Gastroesophageal sphincter (tissue), 4 donors: ENCODE results near the gene DCLK1. TPM values are rescaled to one million over a fixed set of nuclear protein-coding genes. Genes with fewer than 3 reads are reported as not detected.

Source experiments
- ATAC-seq: fragments of 150-250 bp; one replicate; pipeline ENCODE4 v1.9.1; 2016; ENCODE audit warnings: mild to moderate bottlenecking, moderate library complexity
- H3K27ac ChIP-seq, 4 donors: fragments of 200-600 bp; sonication (generic) in 3 of 4; 1 replicate in 3 of 4; 2 replicates in 1 of 4; pipeline ENCODE4 v1.5.1; 2016 to 2019
- H3K27me3 ChIP-seq: fragments of 200-600 bp; sonication (generic); one replicate; pipeline ENCODE4 v1.5.1; 2019
- H3K36me3 ChIP-seq, 2 donors: fragments of 200-600 bp; sonication (generic); one replicate each; pipeline ENCODE4 v1.5.1; 2019; ENCODE audit warnings: control low read depth in 1 of 2
- H3K4me1 ChIP-seq, 3 donors: fragments of 200-600 bp; sonication (generic); 1 replicate in 2 of 3; 2 replicates in 1 of 3; pipeline ENCODE4 v1.5.1; 2016 to 2019; ENCODE audit warnings: control low read depth in 2 of 3
- H3K4me3 ChIP-seq, 2 donors: fragments of 200-600 bp; sonication (generic); one replicate each; pipeline ENCODE4 v1.5.1; 2019; ENCODE audit warnings: mild to moderate bottlenecking in 1 of 2, moderate library complexity in 1 of 2
- H3K9me3 ChIP-seq, 3 donors: fragments of 200-600 bp; sonication (generic); one replicate each; pipeline ENCODE4 v1.5.1; 2017 to 2019; ENCODE audit warnings: control low read depth in 2 of 3
- EP300 ChIP-seq: sonication (generic); formaldehyde crosslinking; IDR thresholded peaks from one replicate; pipeline ENCODE4 v1.6.1; 2017; ENCODE audit warnings: antibody characterized with exemption, mild to moderate bottlenecking
- POLR2A ChIP-seq, 2 donors: fragments of 450-650 bp; IDR thresholded peaks; one replicate each; pipeline ENCODE4 v1.6.1; 2017; ENCODE audit warnings: antibody characterized with exemption in 2 of 2, mild to moderate bottlenecking in 2 of 2, moderate library complexity in 1 of 2
- POLR2AphosphoS5 ChIP-seq: sonication (generic); formaldehyde crosslinking; IDR thresholded peaks from one replicate; pipeline ENCODE4 v1.6.1; 2017; ENCODE audit warnings: antibody characterized with exemption
- WGBS, 2 donors: methylation state at CpG; one replicate each; pipeline ENCODE4 v1.1.5; 2018; ENCODE audit warnings: low coverage in 1 of 2; 5-methylcytosine and 5-hydroxymethylcytosine counted together
- total RNA-seq, 4 donors: library from RNA; depleted of rRNA; stranded (reverse); fragments of >200 nt; gene quantifications; one replicate each; pipeline ENCODE4 v1.1.0, GENCODE V29; 2016
- TF ChIP-seq, protein P1 (sequence below), 4 experiments: fragments of 200-600 bp in 2 of 4; fragments of 450-650 bp in 2 of 4; sonication (generic) in 1 of 4; IDR thresholded peaks; one replicate each; pipeline ENCODE4 v1.5.1; 2017 to 2019; ENCODE audit warnings: antibody characterized with exemption in 4 of 4, mild to moderate bottlenecking in 2 of 4, moderate library complexity in 2 of 4

DCLK1 gene
- total RNA-seq, 4 donors from 2014 or later, result 26.9 to 68.3 (median 30.3) TPM

DNA sequence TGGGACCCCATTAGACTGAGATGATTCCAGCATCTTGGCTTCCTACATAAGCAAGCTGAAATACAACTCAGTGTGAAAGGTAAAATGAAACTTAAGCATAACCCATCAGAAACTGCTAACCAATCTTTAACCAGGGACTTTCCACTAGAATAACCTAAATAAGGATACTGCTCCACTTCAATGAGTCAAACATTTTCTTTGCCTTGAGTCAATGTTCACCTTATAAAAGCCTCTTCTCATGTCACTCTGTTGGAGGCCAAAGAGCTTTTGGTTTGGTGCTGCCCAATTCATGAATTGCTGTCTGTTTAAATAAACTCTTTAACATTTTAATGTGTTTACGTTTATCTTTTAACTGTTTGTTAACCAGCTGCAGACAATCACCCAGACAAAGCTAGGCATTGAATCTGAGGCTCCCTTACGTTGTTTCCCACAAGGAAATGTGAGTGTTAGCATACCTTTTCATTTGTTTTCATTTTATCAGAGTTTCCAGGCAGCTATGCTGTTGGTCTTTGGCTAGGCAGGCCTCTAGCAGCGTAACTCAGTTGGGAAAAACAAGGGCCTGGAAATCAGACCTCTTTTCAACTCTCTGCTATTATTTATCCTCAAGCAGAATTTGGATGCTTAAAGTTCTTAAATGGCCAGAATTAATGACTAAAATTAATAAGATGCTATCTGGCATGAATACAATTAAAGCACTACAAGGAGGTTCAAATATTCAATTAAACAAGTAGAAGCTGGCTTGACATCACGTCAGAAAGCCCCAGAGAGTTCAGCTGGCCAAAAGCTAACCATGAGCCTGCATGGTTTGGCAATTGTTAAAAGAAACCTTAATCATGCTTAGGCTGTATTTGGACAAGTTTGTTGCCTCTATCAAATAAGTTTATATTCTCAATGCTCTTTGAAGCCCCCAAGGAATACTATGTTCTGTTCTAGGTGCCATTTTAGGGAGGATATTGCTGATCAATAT lies 200.2 kb downstream of the DCLK1 start:
- TF ChIP-seq POLR2A (IDR thresholded peaks at IDR 0.05) (no peak), EP300 (no peak), POLR2AphosphoS5 (no peak)
- TF ChIP-seq, protein P1, sequence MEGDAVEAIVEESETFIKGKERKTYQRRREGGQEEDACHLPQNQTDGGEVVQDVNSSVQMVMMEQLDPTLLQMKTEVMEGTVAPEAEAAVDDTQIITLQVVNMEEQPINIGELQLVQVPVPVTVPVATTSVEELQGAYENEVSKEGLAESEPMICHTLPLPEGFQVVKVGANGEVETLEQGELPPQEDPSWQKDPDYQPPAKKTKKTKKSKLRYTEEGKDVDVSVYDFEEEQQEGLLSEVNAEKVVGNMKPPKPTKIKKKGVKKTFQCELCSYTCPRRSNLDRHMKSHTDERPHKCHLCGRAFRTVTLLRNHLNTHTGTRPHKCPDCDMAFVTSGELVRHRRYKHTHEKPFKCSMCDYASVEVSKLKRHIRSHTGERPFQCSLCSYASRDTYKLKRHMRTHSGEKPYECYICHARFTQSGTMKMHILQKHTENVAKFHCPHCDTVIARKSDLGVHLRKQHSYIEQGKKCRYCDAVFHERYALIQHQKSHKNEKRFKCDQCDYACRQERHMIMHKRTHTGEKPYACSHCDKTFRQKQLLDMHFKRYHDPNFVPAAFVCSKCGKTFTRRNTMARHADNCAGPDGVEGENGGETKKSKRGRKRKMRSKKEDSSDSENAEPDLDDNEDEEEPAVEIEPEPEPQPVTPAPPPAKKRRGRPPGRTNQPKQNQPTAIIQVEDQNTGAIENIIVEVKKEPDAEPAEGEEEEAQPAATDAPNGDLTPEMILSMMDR (IDR thresholded peaks at IDR 0.05), result no peak
- no peaks in the 10 kb centered on the region for H3K9me3 ChIP-seq
- no peaks in the 10 kb centered on the region for H3K36me3 ChIP-seq
- H3K27ac ChIP-seq, result peak overlapping the region in 3 of 4 donors; percentile 44 to 64 (median 50)
- no peak for ATAC-seq
- 22 to 54% methylated on average over 3 to 4 of the region's 4 CpGs for WGBS, 2 donors
- no peak overlapping the region for H3K4me3 ChIP-seq
- H3K27me3 ChIP-seq, result no peaks in the 10 kb centered on the region
- peaks cover 0 to 46% (median 15%) of the 10 kb centered on the region in 3 donors for H3K4me1 ChIP-seq

DNA sequence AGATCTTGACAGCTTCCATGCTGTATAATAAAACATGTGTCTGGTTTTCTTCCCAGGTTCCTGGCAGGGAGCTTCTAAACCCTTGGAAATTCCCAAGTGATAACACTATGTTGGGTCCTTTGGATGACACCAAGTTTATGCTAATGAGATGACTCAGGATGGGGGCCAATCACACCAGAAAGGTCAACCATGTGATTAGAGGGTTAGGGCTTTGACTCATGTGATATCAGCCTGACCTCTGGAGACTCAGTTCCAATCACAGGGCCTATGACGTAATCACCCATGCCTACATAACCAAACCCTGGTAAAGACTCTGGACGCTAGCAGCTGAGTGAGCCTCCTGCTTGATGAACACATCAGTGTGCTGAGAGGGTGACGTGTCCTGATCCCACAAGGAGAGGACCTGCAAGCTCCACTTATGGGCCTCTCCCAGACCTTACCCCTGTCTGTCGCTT lies 203.6 kb downstream of the DCLK1 start:
- Histone ChIP-seq H3K9me3 (no peaks in the 10 kb centered on the region), H3K27me3 (no peaks in the 10 kb centered on the region), H3K4me3 (no peak overlapping the region), H3K4me1 (peaks cover 0 to 35% (median 15%) of the 10 kb centered on the region in 3 donors), H3K36me3 (no peaks in the 10 kb centered on the region), H3K27ac (peak overlapping the region; percentile 32 to 74 (median 60))
- TF ChIP-seq POLR2A (IDR thresholded peaks at IDR 0.05), result no peak
- no peak for TF ChIP-seq EP300
- TF ChIP-seq, protein P1 (IDR thresholded peaks at IDR 0.05), result no peak
- peak; percentile 58 for TF ChIP-seq POLR2AphosphoS5
- peak; percentile 29 for ATAC-seq
- WGBS, 2 donors, result no CpG with 5 or more reads among the region's 4 CpGs

DNA sequence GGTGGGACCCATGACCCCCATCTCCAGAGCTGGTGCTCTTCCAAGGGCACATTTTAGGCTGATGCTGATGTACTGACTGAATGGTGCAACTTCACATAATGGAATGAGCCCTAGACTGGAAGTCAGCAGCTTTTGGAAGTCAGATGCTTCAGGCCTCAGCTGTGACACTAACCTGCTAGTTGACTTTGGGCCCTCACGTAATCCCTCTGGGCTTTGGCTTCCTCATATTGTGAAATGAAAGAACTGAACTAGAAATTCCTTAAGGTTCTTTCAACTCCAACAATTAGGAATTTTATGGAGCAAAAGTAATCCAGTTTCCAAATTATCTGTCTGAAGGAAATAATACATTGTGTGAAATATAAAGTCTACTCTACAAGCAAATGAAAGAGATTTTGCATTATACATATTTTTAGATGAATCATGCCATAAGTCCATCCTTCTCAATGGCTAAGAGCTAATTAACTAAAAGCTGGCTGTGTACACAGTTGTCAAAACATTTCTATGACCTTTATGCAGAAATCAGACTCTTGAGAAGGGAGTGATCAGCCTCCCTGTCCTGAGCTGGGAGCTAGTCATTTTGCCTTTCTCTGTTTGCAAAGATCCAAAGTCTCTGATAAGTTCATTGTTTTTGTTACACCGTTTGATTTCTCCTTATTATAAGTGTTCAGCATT lies 204.2 kb downstream of the DCLK1 start:
- Histone ChIP-seq H3K27ac (peak overlapping the region; percentile 32 to 74 (median 60)), H3K27me3 (no peaks in the 10 kb centered on the region), H3K4me3 (no peak overlapping the region), H3K36me3 (no peaks in the 10 kb centered on the region), H3K4me1 (peaks cover 0 to 35% (median 15%) of the 10 kb centered on the region in 3 donors), H3K9me3 (no peaks in the 10 kb centered on the region)
- TF ChIP-seq POLR2AphosphoS5 (peak; percentile 71), EP300 (no peak), POLR2A (IDR thresholded peaks at IDR 0.05) (no peak)
- TF ChIP-seq, protein P1 (IDR thresholded peaks at IDR 0.05), result no peak
- 23 to 28% methylated on average over 2 of the region's 2 CpGs for WGBS, 2 donors
- peak; percentile 77 for ATAC-seq

DNA sequence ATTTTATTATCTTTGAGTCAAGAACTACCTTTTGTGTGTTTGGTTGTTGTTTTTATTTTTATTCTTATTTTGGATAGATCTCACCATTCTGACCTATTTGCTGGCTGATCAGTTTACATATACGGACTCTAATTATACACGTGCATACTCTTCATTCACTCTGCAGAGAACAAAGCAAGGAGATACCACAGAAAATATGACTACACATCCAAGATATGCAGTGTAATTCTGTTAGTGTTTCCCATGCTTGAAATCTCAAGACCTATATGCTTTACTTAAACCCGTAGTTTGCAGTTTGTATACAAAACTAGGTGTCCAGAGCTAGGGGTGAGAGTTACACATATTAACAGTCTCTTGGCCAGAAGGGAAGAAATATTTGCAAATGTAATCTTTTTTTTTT lies 205.5 kb downstream of the DCLK1 start:
- WGBS, 2 donors, result 70 to 97% methylated on average over 3 of the region's 3 CpGs
- Histone ChIP-seq H3K9me3 (no peaks in the 10 kb centered on the region), H3K36me3 (no peaks in the 10 kb centered on the region), H3K4me3 (no peak overlapping the region), H3K27me3 (no peaks in the 10 kb centered on the region), H3K27ac (no peak overlapping the region), H3K4me1 (peaks cover 0 to 28% (median 15%) of the 10 kb centered on the region in 3 donors)
- TF ChIP-seq EP300, result no peak
- no peak for TF ChIP-seq POLR2A (IDR thresholded peaks at IDR 0.05)
- no peak for TF ChIP-seq POLR2AphosphoS5
- TF ChIP-seq, protein P1 (IDR thresholded peaks at IDR 0.05), result no peak
- no peak for ATAC-seq
